SK-N-SH treated with all-trans-retinoic acid at 6 μM for 48 hours (cell line): Measurements from ENCODE around the gene CACNA2D3.
"Not testable (repeated sequence)": the region's sequence is repeated elsewhere in the genome, so short reads cannot be mapped to it uniquely, and the experiment has no call there.

Experiments used
- ATAC-seq: fragments of 200-7000 bp; cut with Tn5 transposase; 3 replicates; pipeline ENCODE4 v1.9.1; 2020; ENCODE audit warnings: mild to moderate bottlenecking, moderate library complexity
- ARNTL ChIP-seq: fragments of 450-650 bp; formaldehyde crosslinking; IDR thresholded peaks from 2 replicates; pipeline ENCODE4 v1.5.0; 2020; ENCODE audit warnings: low read depth, mild to moderate bottlenecking, moderate library complexity, borderline replicate concordance
- BACH2 ChIP-seq: fragments of 250-450 bp; sonication (Bioruptor Pico); IDR thresholded peaks from 2 replicates; pipeline ENCODE4 v1.9.0; 2021; ENCODE audit warnings: mild to moderate bottlenecking, borderline replicate concordance
- CSDC2 ChIP-seq: fragments of 250-450 bp; sonication (Bioruptor Pico); IDR thresholded peaks from 2 replicates; pipeline ENCODE4 v1.5.0; 2020; ENCODE audit warnings: mild to moderate bottlenecking, moderate library complexity
- ESRRG ChIP-seq: fragments of 250-450 bp; sonication (Bioruptor Pico); IDR thresholded peaks from 2 replicates; pipeline ENCODE4 v1.6.1; 2021; ENCODE audit warnings: mild to moderate bottlenecking
- GLIS3 ChIP-seq: fragments of 250-450 bp; sonication (Bioruptor Pico); IDR thresholded peaks from 2 replicates; pipeline ENCODE4 v1.5.0; 2020; ENCODE audit warnings: mild to moderate bottlenecking, moderate library complexity
- OSR1 ChIP-seq: fragments of 250-450 bp; sonication (Bioruptor Pico); IDR thresholded peaks from 2 replicates; pipeline ENCODE4 v1.8.0; 2022; ENCODE audit warnings: moderate library complexity, mild to moderate bottlenecking, inconsistent platforms
- RARB ChIP-seq: fragments of 250-450 bp; sonication (Bioruptor Pico); IDR thresholded peaks from 2 replicates; pipeline ENCODE4 v1.8.0; 2021; ENCODE audit warnings: mild to moderate bottlenecking, moderate library complexity
- SNAI2 ChIP-seq: fragments of 250-450 bp; sonication (Bioruptor Pico); IDR thresholded peaks from 2 replicates; pipeline ENCODE4 v1.5.0; 2020; ENCODE audit warnings: mild to moderate bottlenecking, moderate library complexity
- TCF4 ChIP-seq: fragments of 250-450 bp; sonication (Bioruptor Pico); IDR thresholded peaks from 2 replicates; pipeline ENCODE4 v1.8.0; 2021; ENCODE audit warnings: mild to moderate bottlenecking, moderate library complexity, borderline replicate concordance
- TOX ChIP-seq: fragments of 250-450 bp; sonication (Bioruptor Pico); IDR thresholded peaks from 2 replicates; pipeline ENCODE4 v1.8.0; 2021; ENCODE audit warnings: mild to moderate bottlenecking, moderate library complexity, borderline replicate concordance
- ZC3H10 ChIP-seq: fragments of 250-450 bp; sonication (Bioruptor Pico); IDR thresholded peaks from 2 replicates; pipeline ENCODE4 v1.5.1; 2021; ENCODE audit warnings: mild to moderate bottlenecking, moderate library complexity
- ZFP3 ChIP-seq: fragments of 250-450 bp; sonication (Bioruptor Pico); IDR thresholded peaks from 2 replicates; pipeline ENCODE4 v1.5.0; 2020; ENCODE audit warnings: mild to moderate bottlenecking, moderate library complexity
- ZFP30 ChIP-seq: fragments of 450-650 bp; formaldehyde crosslinking; IDR thresholded peaks from 2 replicates; pipeline ENCODE4 v1.5.0; 2022; ENCODE audit warnings: mild to moderate bottlenecking, moderate library complexity
- ZNF565 ChIP-seq: fragments of 450-650 bp; formaldehyde crosslinking; conservative IDR thresholded peaks from 2 replicates; pipeline ENCODE4 v1.5.0; 2020; ENCODE audit warnings: low read depth, mild to moderate bottlenecking, moderate library complexity
- ZNF8 ChIP-seq: fragments of 450-650 bp; formaldehyde crosslinking; IDR thresholded peaks from 2 replicates; pipeline ENCODE4 v1.5.0; 2020; ENCODE audit warnings: mild to moderate bottlenecking, moderate library complexity
- TF ChIP-seq, protein P1 (sequence below): fragments of 250-450 bp; sonication (Bioruptor Pico); IDR thresholded peaks from 2 replicates; pipeline ENCODE4 v1.8.0; 2020; ENCODE audit warnings: mild to moderate bottlenecking, moderate library complexity, borderline replicate concordance
- TF ChIP-seq, protein P2 (sequence below): fragments of 250-450 bp; sonication (Bioruptor Pico); IDR thresholded peaks from 2 replicates; pipeline ENCODE4 v1.8.0; 2021; ENCODE audit warnings: low read depth, mild to moderate bottlenecking, moderate library complexity, borderline replicate concordance
- TF ChIP-seq, protein P3 (sequence below): fragments of 250-450 bp; sonication (Bioruptor Pico); IDR thresholded peaks from 2 replicates; pipeline ENCODE4 v1.5.1; 2021; ENCODE audit warnings: mild to moderate bottlenecking, moderate library complexity
- TF ChIP-seq, protein P4 (sequence below): fragments of 250-450 bp; sonication (Bioruptor Pico); IDR thresholded peaks from 2 replicates; pipeline ENCODE4 v1.5.0; 2020; ENCODE audit warnings: mild to moderate bottlenecking, moderate library complexity
- TF ChIP-seq, protein P5 (sequence below): fragments of 250-450 bp; sonication (Bioruptor Pico); IDR thresholded peaks from 2 replicates; pipeline ENCODE4 v1.5.1; 2020; ENCODE audit warnings: low read depth, mild to moderate bottlenecking, moderate library complexity

The CACNA2D3 gene

DNA sequence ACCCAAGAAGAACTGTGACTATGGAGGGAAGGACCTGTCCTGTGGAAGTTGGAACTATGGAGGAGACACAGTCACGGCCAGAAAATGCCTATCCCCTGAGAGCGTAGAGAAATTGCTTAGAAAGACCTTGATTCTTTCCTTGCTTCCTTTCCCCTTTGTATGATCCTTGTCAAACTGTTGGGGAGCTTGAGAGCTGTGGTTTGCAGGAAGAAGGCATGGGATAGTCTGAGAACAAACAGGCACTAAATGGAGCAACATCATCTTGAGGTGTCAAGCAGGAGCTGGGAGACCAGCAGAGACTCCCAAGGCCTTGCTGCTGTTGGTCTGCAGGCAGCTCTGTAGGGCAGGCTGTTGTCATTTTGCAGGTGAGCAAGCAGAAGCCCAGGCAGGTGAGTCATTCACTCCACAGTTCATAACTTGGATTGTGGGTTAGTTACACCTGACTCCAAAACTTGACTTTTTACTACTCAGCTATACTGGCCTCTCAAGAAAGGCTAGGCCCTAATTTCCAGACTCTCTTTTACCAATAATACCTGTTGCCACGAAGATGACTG lies 506.6 kb downstream of the CACNA2D3 start (continued):
- TF ChIP-seq, protein P1, sequence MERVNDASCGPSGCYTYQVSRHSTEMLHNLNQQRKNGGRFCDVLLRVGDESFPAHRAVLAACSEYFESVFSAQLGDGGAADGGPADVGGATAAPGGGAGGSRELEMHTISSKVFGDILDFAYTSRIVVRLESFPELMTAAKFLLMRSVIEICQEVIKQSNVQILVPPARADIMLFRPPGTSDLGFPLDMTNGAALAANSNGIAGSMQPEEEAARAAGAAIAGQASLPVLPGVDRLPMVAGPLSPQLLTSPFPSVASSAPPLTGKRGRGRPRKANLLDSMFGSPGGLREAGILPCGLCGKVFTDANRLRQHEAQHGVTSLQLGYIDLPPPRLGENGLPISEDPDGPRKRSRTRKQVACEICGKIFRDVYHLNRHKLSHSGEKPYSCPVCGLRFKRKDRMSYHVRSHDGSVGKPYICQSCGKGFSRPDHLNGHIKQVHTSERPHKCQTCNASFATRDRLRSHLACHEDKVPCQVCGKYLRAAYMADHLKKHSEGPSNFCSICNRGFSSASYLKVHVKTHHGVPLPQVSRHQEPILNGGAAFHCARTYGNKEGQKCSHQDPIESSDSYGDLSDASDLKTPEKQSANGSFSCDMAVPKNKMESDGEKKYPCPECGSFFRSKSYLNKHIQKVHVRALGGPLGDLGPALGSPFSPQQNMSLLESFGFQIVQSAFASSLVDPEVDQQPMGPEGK (CRISPR knock-in tag) = no peak
- no peak for TF ChIP-seq CSDC2 (CRISPR knock-in tag)
- no peak for TF ChIP-seq TCF4 (CRISPR knock-in tag)
- TF ChIP-seq, protein P2, sequence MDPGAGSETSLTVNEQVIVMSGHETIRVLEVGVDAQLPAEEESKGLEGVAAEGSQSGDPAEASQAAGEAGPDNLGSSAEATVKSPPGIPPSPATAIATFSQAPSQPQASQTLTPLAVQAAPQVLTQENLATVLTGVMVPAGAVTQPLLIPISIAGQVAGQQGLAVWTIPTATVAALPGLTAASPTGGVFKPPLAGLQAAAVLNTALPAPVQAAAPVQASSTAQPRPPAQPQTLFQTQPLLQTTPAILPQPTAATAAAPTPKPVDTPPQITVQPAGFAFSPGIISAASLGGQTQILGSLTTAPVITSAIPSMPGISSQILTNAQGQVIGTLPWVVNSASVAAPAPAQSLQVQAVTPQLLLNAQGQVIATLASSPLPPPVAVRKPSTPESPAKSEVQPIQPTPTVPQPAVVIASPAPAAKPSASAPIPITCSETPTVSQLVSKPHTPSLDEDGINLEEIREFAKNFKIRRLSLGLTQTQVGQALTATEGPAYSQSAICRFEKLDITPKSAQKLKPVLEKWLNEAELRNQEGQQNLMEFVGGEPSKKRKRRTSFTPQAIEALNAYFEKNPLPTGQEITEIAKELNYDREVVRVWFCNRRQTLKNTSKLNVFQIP (CRISPR knock-in tag) = no peak

DNA sequence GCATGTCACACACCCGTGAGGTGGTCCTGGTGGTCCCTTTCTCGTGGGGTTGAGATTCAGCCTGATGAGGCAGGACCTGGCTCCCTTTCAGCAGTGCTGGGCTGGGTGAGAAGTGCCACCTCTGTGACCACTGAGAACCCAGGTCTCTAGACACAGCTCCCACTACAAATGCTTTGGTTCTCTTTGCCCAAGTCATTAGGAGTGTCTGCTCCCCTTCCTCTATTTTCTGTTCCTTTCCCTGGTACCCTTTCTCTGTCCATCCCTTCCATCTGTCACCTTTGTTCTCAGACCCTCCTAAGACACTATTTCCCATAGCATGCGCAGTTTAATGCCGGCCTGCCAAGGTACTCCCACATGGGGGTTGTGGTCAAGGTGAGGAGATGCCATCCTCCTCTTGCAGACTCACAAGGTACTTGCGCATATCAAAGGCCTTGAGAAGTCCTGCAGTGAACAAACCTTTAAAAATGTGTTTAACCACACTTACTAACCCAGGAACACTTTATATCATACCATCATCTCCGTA lies 507.8 kb downstream of the CACNA2D3 start:
- TF ChIP-seq, protein P3, sequence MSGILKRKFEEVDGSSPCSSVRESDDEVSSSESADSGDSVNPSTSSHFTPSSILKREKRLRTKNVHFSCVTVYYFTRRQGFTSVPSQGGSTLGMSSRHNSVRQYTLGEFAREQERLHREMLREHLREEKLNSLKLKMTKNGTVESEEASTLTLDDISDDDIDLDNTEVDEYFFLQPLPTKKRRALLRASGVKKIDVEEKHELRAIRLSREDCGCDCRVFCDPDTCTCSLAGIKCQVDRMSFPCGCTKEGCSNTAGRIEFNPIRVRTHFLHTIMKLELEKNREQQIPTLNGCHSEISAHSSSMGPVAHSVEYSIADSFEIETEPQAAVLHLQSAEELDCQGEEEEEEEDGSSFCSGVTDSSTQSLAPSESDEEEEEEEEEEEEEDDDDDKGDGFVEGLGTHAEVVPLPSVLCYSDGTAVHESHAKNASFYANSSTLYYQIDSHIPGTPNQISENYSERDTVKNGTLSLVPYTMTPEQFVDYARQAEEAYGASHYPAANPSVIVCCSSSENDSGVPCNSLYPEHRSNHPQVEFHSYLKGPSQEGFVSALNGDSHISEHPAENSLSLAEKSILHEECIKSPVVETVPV (CRISPR knock-in tag) = no peak
- TF ChIP-seq BACH2 (CRISPR knock-in tag) (no peak), RARB (no peak), TOX (CRISPR knock-in tag) (no peak), SNAI2 (CRISPR knock-in tag) (no peak), ZNF8 (no peak), CSDC2 (CRISPR knock-in tag) (no peak), ARNTL (CRISPR knock-in tag) (no peak), ZFP3 (CRISPR knock-in tag) (no peak), OSR1 (CRISPR knock-in tag) (no peak), ZNF565 (CRISPR knock-in tag) (no peak), TCF4 (CRISPR knock-in tag) (no peak), ESRRG (CRISPR knock-in tag) (no peak), ZFP30 (CRISPR knock-in tag) (no peak), GLIS3 (no peak), ZC3H10 (no peak)
- TF ChIP-seq, protein P4, sequence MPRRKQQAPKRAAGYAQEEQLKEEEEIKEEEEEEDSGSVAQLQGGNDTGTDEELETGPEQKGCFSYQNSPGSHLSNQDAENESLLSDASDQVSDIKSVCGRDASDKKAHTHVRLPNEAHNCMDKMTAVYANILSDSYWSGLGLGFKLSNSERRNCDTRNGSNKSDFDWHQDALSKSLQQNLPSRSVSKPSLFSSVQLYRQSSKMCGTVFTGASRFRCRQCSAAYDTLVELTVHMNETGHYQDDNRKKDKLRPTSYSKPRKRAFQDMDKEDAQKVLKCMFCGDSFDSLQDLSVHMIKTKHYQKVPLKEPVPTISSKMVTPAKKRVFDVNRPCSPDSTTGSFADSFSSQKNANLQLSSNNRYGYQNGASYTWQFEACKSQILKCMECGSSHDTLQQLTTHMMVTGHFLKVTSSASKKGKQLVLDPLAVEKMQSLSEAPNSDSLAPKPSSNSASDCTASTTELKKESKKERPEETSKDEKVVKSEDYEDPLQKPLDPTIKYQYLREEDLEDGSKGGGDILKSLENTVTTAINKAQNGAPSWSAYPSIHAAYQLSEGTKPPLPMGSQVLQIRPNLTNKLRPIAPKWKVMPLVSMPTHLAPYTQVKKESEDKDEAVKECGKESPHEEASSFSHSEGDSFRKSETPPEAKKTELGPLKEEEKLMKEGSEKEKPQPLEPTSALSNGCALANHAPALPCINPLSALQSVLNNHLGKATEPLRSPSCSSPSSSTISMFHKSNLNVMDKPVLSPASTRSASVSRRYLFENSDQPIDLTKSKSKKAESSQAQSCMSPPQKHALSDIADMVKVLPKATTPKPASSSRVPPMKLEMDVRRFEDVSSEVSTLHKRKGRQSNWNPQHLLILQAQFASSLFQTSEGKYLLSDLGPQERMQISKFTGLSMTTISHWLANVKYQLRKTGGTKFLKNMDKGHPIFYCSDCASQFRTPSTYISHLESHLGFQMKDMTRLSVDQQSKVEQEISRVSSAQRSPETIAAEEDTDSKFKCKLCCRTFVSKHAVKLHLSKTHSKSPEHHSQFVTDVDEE = no peak
- TF ChIP-seq, protein P5, sequence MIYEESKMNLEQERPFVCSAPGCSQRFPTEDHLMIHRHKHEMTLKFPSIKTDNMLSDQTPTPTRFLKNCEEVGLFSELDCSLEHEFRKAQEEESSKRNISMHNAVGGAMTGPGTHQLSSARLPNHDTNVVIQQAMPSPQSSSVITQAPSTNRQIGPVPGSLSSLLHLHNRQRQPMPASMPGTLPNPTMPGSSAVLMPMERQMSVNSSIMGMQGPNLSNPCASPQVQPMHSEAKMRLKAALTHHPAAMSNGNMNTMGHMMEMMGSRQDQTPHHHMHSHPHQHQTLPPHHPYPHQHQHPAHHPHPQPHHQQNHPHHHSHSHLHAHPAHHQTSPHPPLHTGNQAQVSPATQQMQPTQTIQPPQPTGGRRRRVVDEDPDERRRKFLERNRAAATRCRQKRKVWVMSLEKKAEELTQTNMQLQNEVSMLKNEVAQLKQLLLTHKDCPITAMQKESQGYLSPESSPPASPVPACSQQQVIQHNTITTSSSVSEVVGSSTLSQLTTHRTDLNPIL (CRISPR knock-in tag) = no peak
- TF ChIP-seq, protein P2 (CRISPR knock-in tag) = no peak
- no peak for ATAC-seq

DNA sequence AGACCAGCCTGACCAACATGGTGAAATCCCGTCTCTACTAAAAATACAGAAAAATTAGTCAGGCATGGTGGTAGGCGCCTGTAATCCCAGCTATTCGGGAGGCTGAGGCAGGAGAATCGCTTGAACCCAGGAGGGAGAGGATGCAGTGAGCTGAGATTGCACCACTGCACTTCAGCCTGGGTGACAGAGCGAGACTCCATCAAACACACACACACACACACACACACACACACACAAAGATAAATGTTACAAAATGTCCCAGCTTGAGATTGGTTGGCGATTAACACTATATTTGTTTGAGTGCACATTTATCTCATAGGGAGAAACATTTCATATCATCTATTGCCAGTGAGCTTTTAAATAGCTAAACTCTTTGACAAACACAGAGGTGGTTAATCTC lies 508.6 kb downstream of the CACNA2D3 start:
- ATAC-seq = not testable (repeated sequence)
